Ectodermal cell (in vitro differentiated cells): Measurements from ENCODE around the gene GTF2H2C_2.
"Not testable (repeated sequence)": the region's sequence is repeated elsewhere in the genome, so short reads cannot be mapped to it uniquely, and the experiment has no call there.

Source experiments
- H3K27ac ChIP-seq: 2 replicates; pipeline ENCODE4 v1.7.0; 2013; ENCODE audit warnings: mild to moderate bottlenecking, low read depth, low read length; ENCODE audit not compliant: insufficient read depth, poor library complexity, severe bottlenecking
- H3K27me3 ChIP-seq: 2 replicates; pipeline ENCODE4 v1.7.0; 2013; ENCODE audit warnings: mild to moderate bottlenecking, low read length; ENCODE audit not compliant: insufficient read depth, control insufficient read depth, poor library complexity, severe bottlenecking
- H3K36me3 ChIP-seq: one replicate; pipeline ENCODE4 v1.7.0; 2013; ENCODE audit warnings: low read length; ENCODE audit not compliant: control insufficient read depth, insufficient read depth
- H3K4me1 ChIP-seq: one replicate; pipeline ENCODE4 v1.7.0; 2013; ENCODE audit warnings: low read length; ENCODE audit not compliant: control insufficient read depth, insufficient read depth
- H3K4me3 ChIP-seq: 2 replicates; pipeline ENCODE4 v1.7.0; 2013; ENCODE audit warnings: low read depth, low read length, control low read depth; ENCODE audit not compliant: insufficient read depth
- H3K9me3 ChIP-seq: 2 replicates; pipeline ENCODE4 v1.7.0; 2013; ENCODE audit warnings: mild to moderate bottlenecking, low read length, moderate library complexity; ENCODE audit not compliant: control insufficient read depth
- WGBS, 2 experiments: methylation state at CpG; one replicate each; pipeline ENCODE4 v1.1.7; 2013; ENCODE audit warnings: missing lambda C conversion rate in 2 of 2; 5-methylcytosine and 5-hydroxymethylcytosine counted together

The GTF2H2C_2 gene

DNA sequence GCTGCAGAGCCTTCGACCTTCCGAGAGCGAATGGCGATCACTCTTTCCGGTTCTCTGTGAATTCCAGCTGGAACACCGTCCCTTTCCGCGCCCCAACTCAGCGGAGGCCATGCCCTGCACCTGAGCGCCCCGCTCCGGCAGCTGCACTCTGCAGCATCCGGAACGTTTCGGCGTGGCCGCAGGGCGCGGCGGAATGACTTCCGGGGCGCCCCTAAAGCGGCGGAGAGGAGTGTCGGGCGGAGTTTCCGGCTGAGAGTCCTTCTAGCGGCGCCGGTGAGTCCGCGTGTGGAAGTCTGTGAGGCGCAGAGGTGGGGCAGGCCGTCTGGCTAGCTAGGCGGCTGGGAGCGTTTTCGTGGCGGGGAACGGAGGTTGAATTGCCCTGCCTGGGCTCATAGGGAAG lies at the start of gene GTF2H2C_2:
TSS of gene GTF2H2C_2 (plus strand) at position 252 of the 400 bp plus-strand sequence.
- H3K36me3 ChIP-seq, H3K4me1 ChIP-seq, H3K27me3 ChIP-seq, H3K27ac ChIP-seq, H3K9me3 ChIP-seq, H3K4me3 ChIP-seq: not testable (repeated sequence)
- WGBS, 2 experiments, result no CpG with 5 or more reads among the region's 39 CpGs

DNA sequence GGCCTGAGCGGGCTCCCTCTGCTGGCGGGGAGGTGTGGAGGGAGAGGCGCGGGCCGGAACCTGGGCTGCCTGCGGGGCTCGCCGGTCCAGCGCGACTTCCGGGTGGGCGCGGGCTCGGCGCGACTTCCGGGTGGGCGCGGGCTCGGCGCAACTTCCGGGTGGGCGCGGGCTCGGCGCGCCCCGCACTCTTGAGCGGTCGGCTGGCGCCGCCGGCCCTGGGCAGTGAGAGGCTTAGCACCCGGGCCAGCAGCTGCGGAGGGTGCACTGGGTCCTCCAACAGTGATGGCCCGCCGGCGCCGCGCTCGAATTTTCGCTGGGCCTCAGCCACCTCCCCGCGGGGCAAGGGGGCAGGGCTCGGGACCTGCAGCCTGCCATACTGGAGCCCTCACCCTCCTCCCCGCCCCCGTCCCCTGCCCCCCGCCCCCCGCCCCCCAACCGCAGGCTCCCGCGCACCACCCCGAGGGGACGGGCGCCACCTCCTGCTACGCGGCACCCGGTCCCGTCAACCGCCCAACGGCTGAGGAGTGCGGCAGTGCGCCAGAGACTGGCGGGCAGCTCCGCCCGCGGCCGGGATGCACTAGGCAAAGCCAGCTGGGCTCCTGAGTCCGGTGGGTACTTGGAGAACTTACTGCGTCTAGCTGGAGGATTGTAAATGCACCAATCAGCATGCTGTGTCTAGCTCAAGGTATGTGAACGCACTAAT lies 14.0 kb upstream of the GTF2H2C_2 start:
- not testable (repeated sequence) for H3K27me3 ChIP-seq, H3K4me1 ChIP-seq, H3K36me3 ChIP-seq, H3K9me3 ChIP-seq
- 0% methylated on average over 16 to 35 of the region's 71 CpGs for WGBS, 2 experiments
- H3K4me3 ChIP-seq, result peak overlapping the region; percentile 41
- peak overlapping the region; percentile 36 for H3K27ac ChIP-seq

GRCh38 chr5:70421322-70421721 lies 6.2 kb downstream of the GTF2H2C_2 start:
- not testable (repeated sequence) for H3K9me3 ChIP-seq, H3K4me3 ChIP-seq, H3K27me3 ChIP-seq, H3K4me1 ChIP-seq, H3K36me3 ChIP-seq, H3K27ac ChIP-seq
- WGBS, 2 experiments, result no CpG with 5 or more reads among the region's 1 CpG

- not testable (repeated sequence) for H3K9me3 ChIP-seq, H3K4me3 ChIP-seq, H3K36me3 ChIP-seq, H3K4me1 ChIP-seq, H3K27me3 ChIP-seq, H3K27ac ChIP-seq
- no CpG with 5 or more reads among the region's 3 CpGs for WGBS, 2 experiments
These were observed 8.0 kb downstream of the GTF2H2C_2 start for GRCh38 chr5:70423215-70423614.

GRCh38 chr5:70438518-70438917 lies 23.4 kb downstream of the GTF2H2C_2 start:
- WGBS, 2 experiments, result no CpG with 5 or more reads among the region's 2 CpGs
- not testable (repeated sequence) for H3K27me3 ChIP-seq

GRCh38 chr5:70449565-70449964 lies 34.4 kb downstream of the GTF2H2C_2 start:
- not testable (repeated sequence) for H3K9me3 ChIP-seq, H3K27me3 ChIP-seq
- no CpG with 5 or more reads among the region's 1 CpG for whole genome bisulfite sequencing, 2 experiments

More at GRCh38 chr5:70438518-70438917, 23.4 kb downstream of the GTF2H2C_2 start:
- H3K27ac ChIP-seq, H3K4me3 ChIP-seq, H3K36me3 ChIP-seq, H3K9me3 ChIP-seq, H3K4me1 ChIP-seq: not testable (repeated sequence)

GRCh38 chr5:70451249-70451984 lies 36.2 kb downstream of the GTF2H2C_2 start:
- H3K4me1 ChIP-seq, H3K27me3 ChIP-seq, H3K9me3 ChIP-seq, H3K36me3 ChIP-seq, H3K4me3 ChIP-seq, H3K27ac ChIP-seq: not testable (repeated sequence)
- no CpG with 5 or more reads among the region's 7 CpGs for WGBS, 2 experiments

More at GRCh38 chr5:70449565-70449964, 34.4 kb downstream of the GTF2H2C_2 start:
- H3K36me3 ChIP-seq, H3K4me1 ChIP-seq, H3K27ac ChIP-seq, H3K4me3 ChIP-seq: not testable (repeated sequence)

DNA sequence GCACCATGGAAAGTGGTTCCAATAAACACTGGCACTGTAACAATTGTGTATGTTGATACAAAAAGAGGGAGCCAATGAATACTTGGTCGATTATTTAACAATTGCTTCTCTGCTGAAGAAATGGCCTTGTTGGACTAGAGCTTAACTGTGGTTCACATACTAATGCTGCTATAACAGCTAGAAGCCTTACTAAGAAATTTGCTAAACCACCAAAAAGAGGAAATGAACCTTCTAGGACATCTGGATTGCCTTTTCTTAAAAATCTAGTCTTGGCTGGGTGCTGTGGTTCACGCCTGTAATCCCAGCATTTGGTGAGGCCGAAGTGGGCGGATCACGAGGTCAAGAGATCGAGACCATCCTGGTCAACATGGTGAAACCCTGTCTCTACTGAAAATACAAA lies 41.9 kb downstream of the GTF2H2C_2 start:
- H3K27me3 ChIP-seq, H3K4me1 ChIP-seq, H3K36me3 ChIP-seq, H3K4me3 ChIP-seq, H3K27ac ChIP-seq, H3K9me3 ChIP-seq: not testable (repeated sequence)
- no CpG with 5 or more reads among the region's 6 CpGs for WGBS, 2 experiments

- WGBS, 2 experiments, result 77 to 79% methylated on average over 4 of the region's 13 CpGs
- not testable (repeated sequence) for H3K27me3 ChIP-seq, H3K9me3 ChIP-seq, H3K4me3 ChIP-seq, H3K27ac ChIP-seq, H3K36me3 ChIP-seq, H3K4me1 ChIP-seq
These were observed 44.0 kb downstream of the GTF2H2C_2 start for GRCh38 chr5:70459188-70459587.

DNA sequence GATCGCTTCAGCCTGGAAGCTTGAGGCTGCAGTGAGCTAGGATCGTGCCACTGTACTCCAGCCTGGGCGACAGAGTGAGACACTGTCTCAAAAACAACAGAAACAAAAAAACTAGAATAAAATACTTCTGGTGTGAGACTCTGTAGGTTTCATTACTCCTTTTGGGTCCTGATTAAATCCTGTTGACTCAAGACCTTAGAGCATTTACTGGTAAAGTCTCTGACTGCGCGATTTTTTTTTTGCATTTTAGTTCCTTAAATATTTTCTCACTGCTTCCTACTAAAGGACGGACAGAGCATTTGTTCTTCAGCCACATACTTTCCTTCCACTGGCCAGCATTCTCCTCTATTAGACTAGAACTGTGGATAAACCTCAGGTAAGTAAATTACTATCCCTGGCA lies 46.8 kb downstream of the GTF2H2C_2 start:
- H3K4me1 ChIP-seq, result not testable (repeated sequence)

More for the DNA sequence above, 46.8 kb downstream of the GTF2H2C_2 start:
- not testable (repeated sequence) for H3K27me3 ChIP-seq, H3K4me3 ChIP-seq, H3K36me3 ChIP-seq, H3K9me3 ChIP-seq, H3K27ac ChIP-seq
- no CpG with 5 or more reads among the region's 6 CpGs for WGBS, 2 experiments
